DND-41 (cell line): ENCODE measurements around the gene DLGAP1.
A peak's percentile ranks its signal among the peaks of the same experiment; 100 is the strongest.

Source experiments
- ATAC-seq: fragments of 200-7000 bp; cut with Tn5 transposase; 3 replicates; pipeline ENCODE4 v1.9.1; 2021; ENCODE audit warnings: low read depth; ENCODE audit not compliant: insufficient read depth
- DNase-seq: peaks from one replicate; pipeline ENCODE4 v3.0.0-alpha.2; 2020
- H2AFZ ChIP-seq: 2 replicates; pipeline ENCODE4 v1.6.0; 2012; ENCODE audit warnings: low read depth, low read length
- H3K27ac ChIP-seq: 2 replicates; pipeline ENCODE4 v1.5.1; 2012; ENCODE audit warnings: low read length, inconsistent platforms
- H3K27me3 ChIP-seq: fragments of 200-600 bp; sonication (generic); 2 replicates; pipeline ENCODE4 v1.6.0; 2012; ENCODE audit warnings: low read length, mild to moderate bottlenecking, inconsistent platforms; ENCODE audit not compliant: insufficient read depth, poor library complexity
- H3K36me3 ChIP-seq: 2 replicates; pipeline ENCODE4 v1.5.1; 2012; ENCODE audit warnings: low read length, inconsistent platforms; ENCODE audit not compliant: insufficient read depth
- H3K4me1 ChIP-seq: 2 replicates; pipeline ENCODE4 v1.5.1; 2012; ENCODE audit warnings: mild to moderate bottlenecking, low read length; ENCODE audit not compliant: insufficient read depth
- H3K4me2 ChIP-seq: 2 replicates; pipeline ENCODE4 v1.6.0; 2012; ENCODE audit warnings: mild to moderate bottlenecking, moderate library complexity, low read length, inconsistent platforms; ENCODE audit not compliant: insufficient read depth
- H3K4me3 ChIP-seq, 2 experiments: fragments of 200-600 bp in 1 of 2; shearing (Covaris generic) in 1 of 2; 2 replicates each; pipeline ENCODE4 v1.5.1; 2012 to 2016; ENCODE audit warnings: inconsistent platforms in 2 of 2, low read length in 2 of 2, mild to moderate bottlenecking in 2 of 2, low read depth in 1 of 2, moderate library complexity in 1 of 2
- H3K79me2 ChIP-seq: 2 replicates; pipeline ENCODE4 v1.6.0; 2012; ENCODE audit warnings: low read length, inconsistent platforms; ENCODE audit not compliant: insufficient read depth
- H3K9ac ChIP-seq: 2 replicates; pipeline ENCODE4 v1.6.0; 2012; ENCODE audit warnings: low read depth, mild to moderate bottlenecking, inconsistent platforms, low read length, moderate library complexity
- H3K9me3 ChIP-seq: 2 replicates; pipeline ENCODE4 v1.5.1; 2012; ENCODE audit warnings: low read length, moderate library complexity, mild to moderate bottlenecking, inconsistent platforms; ENCODE audit not compliant: insufficient read depth, severe bottlenecking
- H4K20me1 ChIP-seq: 2 replicates; pipeline ENCODE4 v1.6.0; 2012; ENCODE audit warnings: low read length; ENCODE audit not compliant: insufficient read depth
- EZH2 ChIP-seq: IDR thresholded peaks from 3 replicates; pipeline ENCODE4 v1.6.1; 2012; ENCODE audit warnings: borderline replicate concordance, low read depth, mild to moderate bottlenecking, moderate library complexity, low read length, inconsistent platforms; ENCODE audit not compliant: severe bottlenecking
- TF ChIP-seq, protein P1 (sequence below): IDR thresholded peaks from 2 replicates; pipeline ENCODE4 v1.5.1; 2012; ENCODE audit warnings: borderline replicate concordance, low read length, moderate library complexity, mild to moderate bottlenecking; ENCODE audit not compliant: poor library complexity, severe bottlenecking; ENCODE audit errors: extremely low read depth

DLGAP1 gene

DNA sequence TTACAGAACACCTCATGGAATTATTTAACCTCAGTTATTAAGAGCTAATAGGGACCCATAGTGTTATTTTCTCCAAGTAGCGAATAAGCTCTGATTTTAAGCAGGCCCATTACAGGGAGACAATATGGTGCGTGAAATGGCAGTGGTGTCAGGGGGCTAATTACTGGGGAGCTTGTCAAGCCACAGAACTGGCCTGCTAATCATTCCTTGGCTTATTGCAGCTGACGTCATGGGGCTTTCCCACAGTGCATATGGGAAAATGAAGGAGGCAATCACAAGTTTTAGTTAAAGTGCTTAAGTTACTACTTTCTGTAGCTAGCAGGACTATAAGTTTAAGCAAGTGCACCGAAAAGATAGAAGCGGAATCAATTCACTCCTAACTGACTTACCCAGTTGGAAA, 742.6 kb downstream of the DLGAP1 start:
- Histone ChIP-seq H3K79me2 (no peaks in the 10 kb centered on the region), H3K4me1 (peaks cover 63% of the 10 kb centered on the region), H3K4me2 (no peak overlapping the region), H3K27me3 (no peaks in the 10 kb centered on the region), H3K36me3 (no peaks in the 10 kb centered on the region), H3K27ac (no peak overlapping the region), H4K20me1 (no peaks in the 10 kb centered on the region), H3K4me3 (no peak overlapping the region), H3K9ac (no peak overlapping the region), H3K9me3 (no peaks in the 10 kb centered on the region), H2AFZ (no peak overlapping the region)
- DNase-seq (no peak), ATAC-seq (no peak)
- TF ChIP-seq, protein P1, sequence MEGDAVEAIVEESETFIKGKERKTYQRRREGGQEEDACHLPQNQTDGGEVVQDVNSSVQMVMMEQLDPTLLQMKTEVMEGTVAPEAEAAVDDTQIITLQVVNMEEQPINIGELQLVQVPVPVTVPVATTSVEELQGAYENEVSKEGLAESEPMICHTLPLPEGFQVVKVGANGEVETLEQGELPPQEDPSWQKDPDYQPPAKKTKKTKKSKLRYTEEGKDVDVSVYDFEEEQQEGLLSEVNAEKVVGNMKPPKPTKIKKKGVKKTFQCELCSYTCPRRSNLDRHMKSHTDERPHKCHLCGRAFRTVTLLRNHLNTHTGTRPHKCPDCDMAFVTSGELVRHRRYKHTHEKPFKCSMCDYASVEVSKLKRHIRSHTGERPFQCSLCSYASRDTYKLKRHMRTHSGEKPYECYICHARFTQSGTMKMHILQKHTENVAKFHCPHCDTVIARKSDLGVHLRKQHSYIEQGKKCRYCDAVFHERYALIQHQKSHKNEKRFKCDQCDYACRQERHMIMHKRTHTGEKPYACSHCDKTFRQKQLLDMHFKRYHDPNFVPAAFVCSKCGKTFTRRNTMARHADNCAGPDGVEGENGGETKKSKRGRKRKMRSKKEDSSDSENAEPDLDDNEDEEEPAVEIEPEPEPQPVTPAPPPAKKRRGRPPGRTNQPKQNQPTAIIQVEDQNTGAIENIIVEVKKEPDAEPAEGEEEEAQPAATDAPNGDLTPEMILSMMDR, result no peak
- TF ChIP-seq EZH2, result no peak

DNA sequence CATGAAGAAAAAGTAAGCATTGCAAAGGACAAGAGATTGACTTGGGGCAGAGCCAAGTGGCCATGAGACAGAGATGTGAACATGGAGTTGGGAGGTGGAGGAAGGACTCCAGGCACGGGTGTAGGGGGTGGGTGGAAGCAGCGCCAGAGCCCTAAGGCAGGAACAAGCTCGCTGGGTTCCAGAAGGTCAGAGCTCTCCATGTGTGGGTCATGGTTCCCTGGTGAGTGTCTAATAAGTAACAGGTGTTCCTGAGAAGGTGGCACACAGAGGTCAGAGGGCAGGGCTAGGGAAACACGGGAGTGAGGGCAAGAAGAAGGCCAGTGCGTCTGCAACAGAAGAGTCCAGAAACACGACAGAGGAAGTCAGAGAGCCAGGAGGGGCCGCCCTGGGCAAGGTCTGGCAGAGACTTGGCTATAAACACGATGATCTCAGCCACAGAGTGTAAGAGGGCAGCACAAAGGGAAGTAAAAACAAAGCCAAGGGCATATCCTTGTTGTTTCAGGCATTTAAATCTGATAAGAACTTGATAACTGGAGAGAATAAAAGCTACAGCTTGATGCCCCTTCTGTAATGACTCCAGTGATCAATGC, 744.3 kb downstream of the DLGAP1 start:
- Histone ChIP-seq H4K20me1 (no peaks in the 10 kb centered on the region), H2AFZ (no peak overlapping the region), H3K4me2 (no peak overlapping the region), H3K9me3 (no peaks in the 10 kb centered on the region), H3K9ac (no peak overlapping the region), H3K4me3 (no peak overlapping the region), H3K27me3 (no peaks in the 10 kb centered on the region), H3K36me3 (no peaks in the 10 kb centered on the region), H3K27ac (no peak overlapping the region), H3K79me2 (no peaks in the 10 kb centered on the region), H3K4me1 (peaks cover 46% of the 10 kb centered on the region)
- DNase-seq, result no peak
- ATAC-seq, result no peak
- no peak for TF ChIP-seq EZH2
- TF ChIP-seq, protein P1, result no peak

DNA sequence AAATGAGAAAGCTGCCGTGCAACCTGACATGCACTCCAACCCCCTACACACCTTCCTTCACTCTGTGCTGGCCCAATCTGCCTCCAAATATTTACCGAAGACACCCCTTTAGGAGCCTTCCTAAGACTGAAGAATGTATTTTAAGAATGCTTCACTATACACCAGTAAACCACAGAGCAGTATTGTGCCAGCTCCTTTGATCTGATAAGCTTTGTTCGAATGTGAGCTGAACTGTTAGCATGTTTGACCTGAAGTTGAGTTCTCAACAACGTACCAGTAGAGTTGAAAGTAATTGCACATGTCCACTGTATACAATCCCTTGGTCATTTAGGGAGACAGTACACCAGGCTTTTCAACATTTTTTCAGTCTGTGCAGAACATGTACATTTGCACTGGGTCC, 745.9 kb downstream of the DLGAP1 start:
- peak; percentile 97 for ATAC-seq
- Histone ChIP-seq H3K4me3 (no peak overlapping the region), H3K27me3 (no peaks in the 10 kb centered on the region), H3K4me2 (peak overlapping the region; percentile 29), H3K79me2 (no peaks in the 10 kb centered on the region), H3K27ac (peak overlapping the region; percentile 70), H3K4me1 (peaks cover 30% of the 10 kb centered on the region), H2AFZ (peak overlapping the region; percentile 43), H4K20me1 (no peaks in the 10 kb centered on the region), H3K9me3 (no peaks in the 10 kb centered on the region), H3K36me3 (no peaks in the 10 kb centered on the region), H3K9ac (peak overlapping the region; percentile 3; the same call in 1 of the 2 replicates)
- no peak for TF ChIP-seq EZH2
- TF ChIP-seq, protein P1, result no peak
- DNase-seq, result peak; percentile 51
